Head of caudate nucleus (tissue), 42 donors: ENCODE data around the gene ZFHX3.
"Not testable (repeated sequence)": the region's sequence is repeated elsewhere in the genome, so short reads cannot be mapped to it uniquely, and the experiment has no call there.

ENCODE experiments used
- DNase-seq, 42 donors: peaks; one replicate each; pipeline versions ENCODE4 v3.0.0 to v3.0.0-alpha.2; 2020 to 2021; ENCODE audit warnings: mixed read lengths in 7 of 42
- intact Hi-C: fragments of 100-400 bp; cut with DNase I; formaldehyde crosslinking; loops from one replicate; pipeline ENCODE4 v1.15.0; 2022

The ZFHX3 gene

DNA sequence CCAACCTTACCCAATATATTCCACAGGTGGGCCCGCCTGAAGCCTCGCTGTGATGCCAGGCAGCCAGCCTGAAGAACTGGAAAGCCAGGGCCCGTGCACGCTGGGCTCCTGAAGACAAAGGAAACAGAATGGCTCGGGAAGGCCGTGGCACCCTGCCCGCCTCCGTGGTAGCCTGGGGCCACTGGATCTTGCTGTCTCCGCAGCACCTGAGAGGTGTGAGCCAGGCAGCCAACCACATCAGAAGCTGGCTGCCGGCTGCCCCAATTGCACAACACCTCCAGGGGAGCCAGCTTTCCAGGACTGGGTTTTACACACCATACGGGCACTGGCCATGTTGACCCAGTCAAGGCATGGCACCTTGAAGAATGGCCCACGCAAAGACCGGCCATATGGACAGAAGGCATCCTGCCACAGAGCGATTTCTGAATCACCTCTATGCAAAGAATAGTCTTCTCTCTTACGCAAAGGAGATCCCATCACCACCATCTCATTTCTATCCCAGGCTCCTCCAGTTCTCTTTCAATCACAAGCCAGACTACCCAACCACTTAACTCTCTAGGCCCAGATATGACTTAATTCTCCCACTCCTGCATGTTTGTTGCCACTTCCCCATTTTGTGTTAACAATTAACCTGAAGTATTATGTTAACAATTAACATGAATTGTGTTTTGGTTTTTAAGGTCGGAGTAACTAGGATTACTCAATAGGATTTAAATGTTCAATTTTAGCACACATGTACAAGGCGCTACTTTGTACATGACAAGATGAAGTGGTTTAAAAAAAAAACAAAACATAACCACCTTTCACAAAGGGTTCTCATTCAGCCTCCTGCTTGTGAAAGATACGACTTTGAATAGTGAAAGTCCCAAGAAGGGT is 32.1 kb downstream of the ZFHX3 start:
- peak in 1 of 42 donors; percentile 14 for DNase-seq
- intact Hi-C loops, result no loop called here

DNA sequence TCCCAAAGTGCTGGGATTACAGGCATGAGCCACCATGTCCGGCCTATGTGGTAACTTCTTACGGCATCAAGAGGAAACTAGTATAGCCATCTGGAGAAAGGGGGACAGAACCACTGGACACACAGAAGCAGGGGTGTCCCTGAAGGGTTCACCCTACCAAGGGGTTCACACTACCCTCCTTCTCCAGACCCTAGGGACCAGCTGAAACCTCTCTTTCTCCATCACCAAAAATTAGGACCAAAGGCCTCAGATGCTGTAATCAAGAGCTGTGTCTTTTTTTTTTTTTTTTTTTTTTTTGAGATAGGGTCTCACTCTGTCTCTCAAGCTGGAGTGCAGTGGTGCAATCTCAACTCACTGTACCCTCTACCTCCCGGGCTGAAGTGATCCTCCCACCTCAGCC is 33.2 kb downstream of the ZFHX3 start:
- intact Hi-C loops, result no loop called here
- no peak for DNase-seq

DNA sequence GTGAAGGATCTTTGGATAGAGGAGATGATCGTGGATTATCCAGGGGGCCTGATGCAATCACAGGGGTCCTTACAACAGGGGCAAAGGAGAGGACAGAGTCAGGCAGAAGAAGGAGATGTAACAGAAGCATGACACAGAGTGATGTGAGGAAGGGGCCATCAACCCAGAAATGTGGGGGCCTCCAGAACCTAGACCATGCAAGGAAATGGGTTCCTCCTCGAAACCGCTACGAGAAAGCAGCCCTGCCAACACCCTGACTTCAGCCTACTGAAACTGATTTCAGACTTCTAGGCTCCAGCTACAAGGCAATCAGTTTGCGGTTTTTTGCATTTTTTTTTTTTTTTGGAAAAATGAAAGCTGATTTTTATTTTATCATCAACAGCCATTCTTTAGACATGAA is 34.0 kb downstream of the ZFHX3 start:
- DNase-seq, result no peak
- intact Hi-C loops, result no loop called here

DNA sequence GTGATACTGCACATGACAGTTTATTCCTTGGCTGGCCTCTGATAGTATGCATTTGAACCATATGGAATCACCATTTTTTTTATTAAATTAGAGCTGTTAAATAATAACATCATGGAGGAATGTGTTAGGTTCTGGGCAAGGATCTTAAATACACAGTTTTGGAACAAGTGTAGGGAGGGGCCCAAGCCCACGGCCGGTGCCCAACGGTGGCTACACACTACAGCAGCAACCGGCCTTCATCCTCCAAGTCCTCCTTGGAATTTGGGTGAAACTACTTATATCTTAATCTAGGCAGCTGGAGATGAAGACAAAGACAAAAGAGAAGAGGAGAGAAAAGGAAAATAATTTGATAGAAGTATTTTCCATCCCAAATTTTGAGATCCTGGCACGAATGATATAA is 35.6 kb downstream of the ZFHX3 start:
- DNase-seq, result peak in 1 of 42 donors; percentile 11
- intact Hi-C loops, result no loop called here

DNA sequence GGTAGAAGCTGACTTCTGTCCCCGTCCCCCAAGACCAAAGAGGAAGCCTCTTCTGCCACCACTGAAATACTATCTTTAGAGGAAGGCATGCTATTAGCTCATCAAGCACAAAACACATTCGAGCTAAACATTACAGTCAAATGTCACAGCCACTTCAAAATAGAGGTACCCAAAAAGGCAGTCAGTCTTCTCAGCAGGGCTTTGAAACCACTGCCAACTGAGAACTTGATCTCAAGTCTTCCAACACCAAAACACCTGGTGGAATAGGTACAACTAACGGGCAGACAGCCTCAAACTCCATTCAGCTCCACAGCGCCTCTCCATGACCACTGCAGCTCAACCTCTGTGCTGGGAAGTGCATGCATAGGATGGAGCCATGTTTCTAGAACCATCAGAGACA is 36.0 kb downstream of the ZFHX3 start:
- no peak for DNase-seq
- intact Hi-C loops, result no loop called here

DNA sequence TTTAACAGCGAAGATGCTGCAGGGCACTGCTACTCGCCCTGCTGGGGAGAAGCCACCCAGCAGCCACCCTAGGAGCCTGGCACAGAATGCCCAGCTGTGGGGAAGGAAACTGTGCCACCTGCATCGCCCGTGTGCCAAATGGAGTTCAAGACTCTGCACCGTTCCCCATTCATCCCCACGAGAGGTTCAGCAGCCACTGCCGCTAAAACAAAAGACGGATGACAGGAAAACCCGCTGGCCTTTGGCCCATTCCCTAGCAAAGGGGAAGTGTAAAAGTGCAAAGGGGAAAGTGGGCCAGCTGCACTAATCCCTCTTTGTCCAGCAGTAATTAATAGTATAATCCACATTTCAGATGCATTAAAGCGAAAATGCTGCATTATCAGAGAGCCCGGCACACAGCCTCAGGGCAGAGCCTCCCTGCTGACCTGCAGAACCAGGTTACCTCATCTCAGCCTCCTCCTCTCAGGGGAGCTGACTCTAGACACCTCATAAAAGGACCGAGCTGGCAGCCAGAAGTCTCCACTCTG is 37.7 kb downstream of the ZFHX3 start:
- peak in 10 of 42 donors; percentile 19 to 54 (median 30) for DNase-seq
- intact Hi-C loops, result no loop called here

DNA sequence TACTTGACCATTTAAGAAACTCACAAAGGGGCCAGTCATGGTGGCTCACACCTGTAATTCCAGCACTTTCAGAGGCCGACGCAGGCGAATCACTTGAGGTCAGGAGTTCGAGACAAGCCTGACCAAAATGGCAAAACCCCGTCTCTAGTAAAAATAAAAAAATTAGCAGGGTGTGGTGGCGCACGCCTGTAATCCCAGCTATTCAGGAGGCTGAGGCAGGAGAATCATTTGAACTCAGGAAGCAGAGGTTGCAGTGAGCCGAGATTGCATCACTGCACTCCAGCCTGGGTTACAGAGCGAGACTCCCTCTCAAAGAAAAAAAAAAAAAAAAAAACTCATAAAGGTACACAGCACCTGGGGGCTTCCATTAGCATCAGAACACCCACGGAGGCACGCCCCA is 38.2 kb downstream of the ZFHX3 start:
- intact Hi-C loops, result not testable (repeated sequence)
- peak in 1 of 42 donors; percentile 2 for DNase-seq

DNA sequence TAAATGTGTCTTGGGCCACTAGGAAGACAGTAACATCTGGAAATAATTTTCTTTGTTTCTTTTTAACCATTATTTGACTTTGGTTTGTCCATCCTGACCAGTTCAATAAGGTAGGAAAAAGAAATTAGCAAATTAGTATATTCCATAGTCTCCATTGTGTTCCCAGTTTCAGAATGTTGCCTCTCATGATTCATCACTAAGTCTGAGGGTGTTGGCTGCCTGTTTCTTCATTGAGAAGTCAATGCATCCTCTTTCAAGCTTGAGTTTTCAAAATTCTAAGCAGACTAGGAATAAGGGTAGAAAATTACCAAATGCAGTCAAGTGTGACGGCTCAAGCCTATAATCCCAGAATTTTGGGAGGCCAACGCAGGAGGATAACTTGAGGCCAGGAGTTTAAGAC is 41.9 kb downstream of the ZFHX3 start:
- intact Hi-C loops, result no loop called here
- DNase-seq, result no peak

DNA sequence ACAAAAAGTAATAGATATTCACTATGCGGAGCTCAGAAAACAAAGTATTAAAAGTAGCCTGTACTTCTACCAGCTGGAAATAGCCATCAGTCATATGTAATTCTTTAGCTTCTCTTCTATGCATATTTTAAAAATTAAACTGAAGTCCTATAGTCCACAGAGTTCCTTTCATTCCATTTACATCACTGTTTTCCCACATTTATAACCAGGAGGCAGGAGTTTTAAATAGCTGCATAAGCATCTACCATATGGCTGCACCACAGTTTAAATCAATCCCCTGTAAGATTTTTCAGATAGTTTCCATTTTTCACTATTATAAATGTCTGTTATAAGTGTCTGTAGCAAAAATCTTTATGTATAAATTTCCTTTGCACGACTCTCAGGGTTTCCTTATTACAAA is 45.1 kb downstream of the ZFHX3 start:
- DNase-seq, result no peak
- intact Hi-C loops, result no loop called here

DNA sequence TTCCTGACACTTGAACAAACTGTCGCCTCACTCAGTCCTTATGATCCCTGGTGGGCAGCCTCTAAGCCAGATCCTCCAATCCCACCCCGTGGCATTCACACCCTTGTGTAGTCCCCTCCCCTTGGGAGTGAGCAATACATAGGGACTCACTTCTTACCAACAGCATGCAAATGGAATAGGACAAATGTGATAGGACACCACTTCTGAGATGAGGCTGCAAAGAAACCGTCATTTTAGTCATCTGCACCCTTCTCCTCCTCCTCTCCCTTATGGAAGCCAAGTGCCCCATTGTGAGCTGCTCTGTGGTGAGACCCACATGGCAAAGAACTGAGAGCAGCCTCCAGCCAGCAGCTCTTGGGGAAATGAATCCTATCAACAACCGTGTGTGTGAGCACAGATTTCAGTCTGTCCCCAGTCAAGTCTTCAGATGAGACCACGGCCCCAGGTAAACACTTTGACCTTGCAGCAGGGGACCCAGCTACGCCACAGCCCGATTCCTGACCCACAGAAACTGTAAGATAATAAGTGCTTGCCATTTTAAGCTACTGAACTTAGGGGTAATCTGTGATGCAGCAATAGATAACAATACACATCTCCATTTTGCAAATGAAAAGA is 46.9 kb downstream of the ZFHX3 start:
- intact Hi-C loops, result no loop called here
- DNase-seq, result no peak

DNA sequence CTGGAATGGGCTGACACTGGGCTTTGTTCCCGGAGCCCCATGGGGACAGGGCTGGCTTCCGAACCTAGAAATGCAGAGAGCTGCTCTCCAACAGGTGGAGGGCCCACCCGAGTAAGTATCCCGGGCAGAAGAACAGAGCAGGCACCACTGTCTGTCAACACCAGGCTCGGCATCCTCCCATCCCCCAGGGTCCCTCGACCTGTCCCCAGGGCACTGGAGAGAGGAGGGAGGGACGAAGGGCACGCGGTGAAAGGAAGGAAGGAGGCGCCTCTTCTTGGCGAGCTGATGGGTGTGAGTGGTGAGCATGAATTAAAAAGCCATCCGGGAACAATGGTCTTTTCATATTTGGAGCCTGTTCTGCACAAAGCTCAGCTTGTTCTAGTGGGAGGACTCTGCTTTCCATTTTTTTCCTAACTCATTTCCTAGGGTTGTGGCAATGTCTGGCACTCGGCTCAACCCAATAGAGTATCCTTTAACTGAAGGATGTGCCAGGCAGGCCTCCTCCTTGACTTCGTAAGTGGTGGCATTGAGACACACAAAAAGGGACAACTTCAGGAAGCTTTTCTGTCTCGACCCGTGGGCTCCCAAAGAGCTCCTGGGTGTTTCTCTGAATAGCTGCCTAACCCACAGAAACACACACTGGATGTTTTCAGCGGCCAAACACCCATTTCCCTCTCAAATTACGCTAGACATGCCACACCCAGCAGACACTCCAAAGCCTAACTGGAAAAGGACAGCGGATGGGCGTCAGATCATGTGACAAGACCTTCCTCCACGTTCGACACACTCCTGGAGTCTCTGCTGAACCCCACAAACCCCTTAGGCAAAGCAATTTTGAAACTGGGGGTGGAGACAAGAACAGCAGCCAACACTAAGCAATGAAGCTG is 47.7 kb downstream of the ZFHX3 start:
- DNase-seq, result peak in 41 of 42 donors; percentile 25 to 82 (median 57)
- intact Hi-C loops, result no loop called here

DNA sequence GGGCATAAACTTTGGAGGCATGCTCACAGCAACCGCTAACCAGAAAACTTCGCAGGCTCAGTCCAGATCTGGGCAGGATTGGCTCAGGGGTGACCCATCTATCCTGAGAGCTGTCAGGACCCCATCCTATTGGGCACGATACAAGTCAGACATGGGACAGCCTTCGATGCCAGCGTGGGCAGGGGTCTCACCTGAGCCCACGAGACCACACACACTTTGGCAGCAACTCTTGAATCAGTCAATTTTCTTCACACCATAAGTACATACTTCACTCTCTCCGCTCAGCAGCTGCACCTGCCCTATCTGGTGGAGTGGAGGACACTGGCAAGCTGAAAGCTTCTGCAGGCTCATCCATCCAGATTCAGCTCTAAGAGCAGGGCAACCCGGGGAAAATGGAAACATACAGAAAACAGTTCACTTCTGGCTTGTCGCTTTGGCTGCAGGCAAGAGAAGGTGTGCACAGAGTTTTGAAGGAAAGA is 48.3 kb downstream of the ZFHX3 start:
- intact Hi-C loops, result no loop called here
- DNase-seq, result no peak

DNA sequence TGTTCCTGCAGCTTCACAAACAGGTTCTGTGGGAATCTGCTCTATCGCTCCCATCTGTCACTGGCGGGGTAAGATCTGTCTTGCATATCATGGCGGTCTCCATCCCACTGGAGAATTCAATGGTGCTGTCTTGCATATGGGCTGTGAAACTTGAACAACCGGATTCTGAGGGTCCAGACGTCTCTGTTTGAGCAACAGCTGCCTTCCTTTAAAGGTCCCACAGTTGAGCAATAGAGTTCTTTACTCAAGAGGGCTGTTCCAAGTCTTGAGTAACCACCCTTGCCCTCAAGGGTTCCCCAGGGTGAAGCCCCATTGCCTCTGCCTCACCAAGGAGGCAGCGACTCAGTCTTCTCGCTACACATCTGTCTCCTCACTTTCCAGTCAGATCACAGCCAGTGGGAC is 50.8 kb downstream of the ZFHX3 start:
- no peak for DNase-seq
- intact Hi-C loops, result no loop called here

DNA sequence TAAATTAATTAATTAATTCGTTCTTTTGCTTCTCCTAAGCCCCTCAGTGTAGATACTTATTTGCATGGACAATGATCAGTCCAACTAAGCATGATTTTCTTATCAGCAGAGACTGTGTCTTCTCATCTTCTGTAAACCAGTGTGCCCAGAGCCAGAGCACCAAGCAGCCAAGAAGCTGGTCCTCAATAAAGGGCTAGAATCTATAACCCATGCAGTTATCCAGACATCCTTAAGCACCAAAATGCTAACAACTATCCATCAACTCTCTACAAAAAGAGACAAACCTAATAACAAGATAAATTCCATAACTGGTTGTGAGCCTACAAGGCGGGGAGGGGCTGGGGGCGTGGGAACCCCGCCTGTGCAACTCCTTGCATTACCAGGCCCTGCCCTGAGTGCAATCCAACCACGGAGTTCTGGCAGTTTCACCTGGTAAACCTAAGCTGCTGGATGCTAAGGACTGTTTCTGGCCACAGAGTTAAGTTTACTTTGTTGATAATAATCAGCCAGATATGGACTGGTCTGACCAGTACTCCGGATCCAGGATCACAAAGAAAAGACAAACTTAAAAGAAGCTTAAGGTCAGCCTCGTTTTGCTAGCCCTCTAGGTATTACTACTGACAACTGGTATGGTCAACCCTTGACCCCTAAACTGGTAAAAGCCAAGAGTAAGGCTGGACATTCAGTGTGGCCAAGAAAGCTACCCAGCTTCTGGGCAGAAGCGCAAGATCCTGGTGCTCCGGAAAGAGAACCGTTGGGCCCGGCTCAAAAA is 51.5 kb downstream of the ZFHX3 start:
- intact Hi-C loops, result no loop called here
- no peak for DNase-seq

DNA sequence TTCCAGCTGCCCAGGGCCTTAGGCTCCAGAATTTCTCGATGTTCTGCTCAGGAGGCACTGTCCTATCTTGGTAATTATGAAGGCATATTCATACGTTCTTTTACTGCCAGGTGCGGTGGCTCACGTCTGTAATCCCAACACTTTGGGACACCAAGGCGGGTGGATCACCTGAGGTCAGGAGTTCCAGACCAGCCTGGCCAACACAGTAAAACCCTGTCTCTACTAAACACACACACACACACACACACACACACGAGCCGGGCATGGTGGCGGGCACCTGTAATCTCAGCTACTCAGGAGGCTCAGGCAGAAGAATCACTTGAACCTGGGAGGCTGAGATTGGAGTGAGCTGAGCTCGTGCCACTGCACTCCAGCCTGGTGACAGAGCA is 52.1 kb downstream of the ZFHX3 start:
- intact Hi-C loops, DNase-seq: not testable (repeated sequence)

DNA sequence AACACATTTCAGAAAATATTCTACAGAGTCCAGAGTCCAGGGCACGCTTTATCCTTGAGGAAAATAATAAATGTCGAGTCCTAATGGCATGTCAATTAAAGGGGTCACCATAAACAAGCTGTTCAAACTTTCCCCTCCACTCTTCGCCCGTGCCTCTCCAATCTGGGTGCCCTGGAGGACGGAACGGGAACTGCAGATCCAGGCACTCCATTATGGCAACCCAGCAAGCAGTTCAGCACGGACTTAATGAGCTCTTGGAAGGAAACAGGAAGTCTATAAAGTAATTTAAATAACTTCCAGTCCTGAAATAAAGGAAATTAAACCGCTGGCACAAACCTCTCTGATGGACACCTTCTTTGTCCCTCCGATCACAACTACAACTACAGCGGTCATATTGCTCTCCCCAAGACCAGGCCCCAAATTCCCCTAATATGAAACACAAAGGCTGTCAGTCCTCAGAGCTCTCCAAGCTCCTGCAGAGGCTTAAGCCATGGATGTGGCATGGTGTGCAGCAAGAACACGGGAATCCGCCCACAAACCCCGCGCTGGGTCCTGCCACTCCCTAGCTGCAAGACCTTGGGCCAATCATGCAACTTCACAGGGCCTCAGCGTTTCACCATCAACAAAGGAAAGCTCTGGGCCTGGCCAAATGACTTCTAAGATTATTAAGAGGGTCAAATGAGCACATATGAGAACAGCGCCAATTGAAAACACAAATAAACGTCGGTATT is 52.6 kb downstream of the ZFHX3 start:
- DNase-seq, result no peak
- intact Hi-C loops, result no loop called here

DNA sequence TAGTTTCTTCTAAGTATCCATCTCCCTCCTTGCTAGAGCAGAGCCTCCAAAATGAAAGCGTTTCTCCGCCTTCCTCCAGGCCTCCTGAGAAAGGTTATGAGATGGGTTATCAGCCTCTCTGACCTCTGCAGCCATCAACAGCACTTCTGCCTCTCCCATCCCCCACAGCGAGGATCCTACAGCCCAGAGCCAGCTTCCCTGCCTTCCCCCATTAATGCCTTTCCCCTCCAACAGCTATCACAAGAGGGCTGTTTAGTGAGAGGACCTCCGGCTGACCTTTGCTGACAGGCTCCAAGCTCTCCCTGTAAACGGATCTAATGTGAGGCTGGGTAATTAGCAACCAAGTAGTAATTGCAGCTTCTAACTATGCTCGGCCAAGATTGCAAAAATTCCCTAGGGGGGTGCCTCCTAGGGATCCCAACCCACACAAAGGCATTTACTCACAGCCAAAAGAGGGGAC is 55.8 kb downstream of the ZFHX3 start:
- intact Hi-C loops, result no loop called here

DNA sequence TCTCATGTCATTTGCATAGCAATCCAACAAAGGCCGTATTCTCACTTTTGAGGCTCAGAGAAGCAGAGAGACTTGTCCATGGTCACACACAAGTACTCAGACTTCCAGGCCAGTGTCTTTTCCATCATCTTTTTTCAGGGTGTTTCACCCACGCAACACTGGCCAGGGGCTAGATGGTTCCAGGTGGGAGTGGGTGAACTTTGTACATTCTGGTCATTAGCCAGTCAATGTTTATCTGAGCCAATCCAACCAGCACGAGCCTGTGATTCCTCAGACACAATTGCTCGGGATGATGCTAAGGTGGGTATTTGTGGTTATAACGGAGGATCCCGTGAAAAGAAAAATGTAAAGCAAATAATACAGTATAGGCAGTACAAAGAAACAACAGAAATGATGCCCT is 56.3 kb downstream of the ZFHX3 start:
- intact Hi-C loops, result no loop called here
- no peak for DNase-seq

More for the DNA sequence above, 55.8 kb downstream of the ZFHX3 start:
- no peak for DNase-seq
